Breast epithelium (tissue), 4 donors: ENCODE measurements around the gene TMEM218. TPM values are rescaled to one million over a fixed set of nuclear protein-coding genes. Genes with fewer than 3 reads are reported as not detected.
"Not testable (repeated sequence)": the region's sequence is repeated elsewhere in the genome, so short reads cannot be mapped to it uniquely, and the experiment has no call there.

Experiments
- DNase-seq, 2 donors: peaks; one replicate each; pipeline ENCODE4 v3.0.0-alpha.2; 2019; ENCODE audit warnings: low spot score in 2 of 2
- H3K27ac ChIP-seq, 2 donors: fragments of 200-600 bp; sonication (generic) in 1 of 2; one replicate each; pipeline ENCODE4 v1.5.1; 2016 to 2019; ENCODE audit warnings: mild to moderate bottlenecking in 1 of 2
- H3K27me3 ChIP-seq, 2 donors: fragments of 200-600 bp; sonication (generic) in 1 of 2; one replicate each; pipeline versions ENCODE4 v1.5.1 to v1.6.0; 2017 to 2019; ENCODE audit warnings: control low read depth in 1 of 2, mild to moderate bottlenecking in 1 of 2
- H3K36me3 ChIP-seq: fragments of 200-600 bp; one replicate; pipeline ENCODE4 v1.5.1; 2019
- H3K4me1 ChIP-seq, 2 donors: fragments of 200-600 bp; sonication (generic); one replicate each; pipeline ENCODE4 v1.5.1; 2016 to 2019; ENCODE audit warnings: control low read depth in 1 of 2
- H3K4me3 ChIP-seq, 3 donors: fragments of 200-600 bp; sonication (generic); 1 replicate in 2 of 3; 2 replicates in 1 of 3; pipeline ENCODE4 v1.5.1; 2016 to 2019; ENCODE audit warnings: mild to moderate bottlenecking in 3 of 3, moderate library complexity in 2 of 3
- H3K9me3 ChIP-seq, 2 donors: fragments of 200-600 bp; sonication (generic) in 1 of 2; one replicate each; pipeline ENCODE4 v1.5.1; 2016 to 2019; ENCODE audit warnings: control low read depth in 1 of 2
- POLR2A ChIP-seq: fragments of 450-650 bp; IDR thresholded peaks from one replicate; pipeline ENCODE4 v1.6.1; 2016; ENCODE audit warnings: antibody characterized with exemption, mild to moderate bottlenecking, moderate library complexity
- POLR2AphosphoS5 ChIP-seq, 3 donors: sonication (generic); formaldehyde crosslinking; IDR thresholded peaks; one replicate each; pipeline ENCODE4 v1.6.1; 2017; ENCODE audit warnings: antibody characterized with exemption in 3 of 3
- intact Hi-C: fragments of 100-400 bp; cut with DNase I; formaldehyde crosslinking; loops from one replicate; pipeline ENCODE4 v1.15.1; 2023; ENCODE audit warnings: low total_unique reads
- total RNA-seq, 3 donors: library from RNA; depleted of rRNA; stranded (reverse); fragments of >200 nt; gene quantifications; one replicate each; pipeline ENCODE4 v1.1.0, GENCODE V29; 2016
- TF ChIP-seq, protein P1 (sequence below), 3 donors: fragments of 450-650 bp; IDR thresholded peaks; one replicate each; pipeline ENCODE4 v1.5.1; 2016 to 2017; ENCODE audit warnings: antibody characterized with exemption in 3 of 3, mild to moderate bottlenecking in 3 of 3, moderate library complexity in 3 of 3

TMEM218 gene
- total RNA-seq, 3 donors from 2014 or later: 20.6 to 26.2 (median 22.4) TPM

DNA sequence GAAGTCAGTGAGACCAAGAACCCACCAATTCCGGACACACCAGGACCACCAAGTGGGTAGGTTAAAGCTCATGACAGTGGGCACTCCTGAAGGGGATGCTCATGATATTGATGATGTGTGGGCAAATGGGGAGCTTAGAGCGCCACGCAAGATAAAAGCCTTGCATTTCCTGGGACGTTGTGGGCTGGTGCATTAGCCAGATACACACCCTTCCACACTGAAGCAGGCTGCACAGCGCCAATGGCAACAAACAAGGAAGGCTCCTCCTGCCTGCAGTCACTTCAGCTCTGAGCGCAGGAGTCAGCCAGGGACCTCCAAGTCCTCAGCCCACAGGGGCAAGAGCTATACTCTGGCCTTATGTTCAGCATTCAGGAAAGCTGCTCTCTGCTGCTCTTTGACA lies 20.6 kb downstream of the TMEM218 start:
- no peak for DNase-seq
- Histone ChIP-seq H3K4me1 (no peaks in the 10 kb centered on the region), H3K36me3 (no peaks in the 10 kb centered on the region), H3K27me3 (no peaks in the 10 kb centered on the region), H3K27ac (no peak overlapping the region), H3K9me3 (no peaks in the 10 kb centered on the region), H3K4me3 (no peak overlapping the region)
- intact Hi-C loops: loop anchor here (5.0 kb wide), 1 partner anchor 1451 kb away; no protein-coding TSS in a partner anchor
- no peak for TF ChIP-seq POLR2A
- TF ChIP-seq, protein P1, sequence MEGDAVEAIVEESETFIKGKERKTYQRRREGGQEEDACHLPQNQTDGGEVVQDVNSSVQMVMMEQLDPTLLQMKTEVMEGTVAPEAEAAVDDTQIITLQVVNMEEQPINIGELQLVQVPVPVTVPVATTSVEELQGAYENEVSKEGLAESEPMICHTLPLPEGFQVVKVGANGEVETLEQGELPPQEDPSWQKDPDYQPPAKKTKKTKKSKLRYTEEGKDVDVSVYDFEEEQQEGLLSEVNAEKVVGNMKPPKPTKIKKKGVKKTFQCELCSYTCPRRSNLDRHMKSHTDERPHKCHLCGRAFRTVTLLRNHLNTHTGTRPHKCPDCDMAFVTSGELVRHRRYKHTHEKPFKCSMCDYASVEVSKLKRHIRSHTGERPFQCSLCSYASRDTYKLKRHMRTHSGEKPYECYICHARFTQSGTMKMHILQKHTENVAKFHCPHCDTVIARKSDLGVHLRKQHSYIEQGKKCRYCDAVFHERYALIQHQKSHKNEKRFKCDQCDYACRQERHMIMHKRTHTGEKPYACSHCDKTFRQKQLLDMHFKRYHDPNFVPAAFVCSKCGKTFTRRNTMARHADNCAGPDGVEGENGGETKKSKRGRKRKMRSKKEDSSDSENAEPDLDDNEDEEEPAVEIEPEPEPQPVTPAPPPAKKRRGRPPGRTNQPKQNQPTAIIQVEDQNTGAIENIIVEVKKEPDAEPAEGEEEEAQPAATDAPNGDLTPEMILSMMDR (IDR thresholded peaks at IDR 0.05): no peak
- no peak for TF ChIP-seq POLR2AphosphoS5 (IDR thresholded peaks at IDR 0.05)

DNA sequence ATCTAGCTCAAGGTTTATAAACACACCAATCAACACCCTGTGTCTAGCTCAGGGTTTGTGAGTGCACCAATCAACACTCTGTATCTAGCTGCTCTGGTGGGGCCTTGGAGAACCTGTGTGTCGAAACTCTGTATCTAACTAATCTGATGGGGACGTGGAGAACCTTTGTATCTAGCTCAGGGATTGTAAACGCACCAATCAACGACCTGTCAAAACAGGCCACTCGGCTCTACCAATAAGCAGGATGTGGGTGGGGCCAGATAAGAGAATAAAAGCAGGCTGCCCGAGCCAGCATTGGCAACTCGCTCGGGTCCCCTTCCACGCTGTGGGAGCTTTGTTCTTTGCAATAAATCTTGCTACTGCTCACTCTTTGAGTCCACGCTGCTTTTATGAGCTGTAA lies 21.3 kb downstream of the TMEM218 start:
- H3K4me3 ChIP-seq, H3K27me3 ChIP-seq, H3K36me3 ChIP-seq, DNase-seq, H3K4me1 ChIP-seq, H3K27ac ChIP-seq, H3K9me3 ChIP-seq: not testable (repeated sequence)
- intact Hi-C loops: loop anchor here (5.0 kb wide), 1 partner anchor 1452 kb away; no protein-coding TSS in a partner anchor

DNA sequence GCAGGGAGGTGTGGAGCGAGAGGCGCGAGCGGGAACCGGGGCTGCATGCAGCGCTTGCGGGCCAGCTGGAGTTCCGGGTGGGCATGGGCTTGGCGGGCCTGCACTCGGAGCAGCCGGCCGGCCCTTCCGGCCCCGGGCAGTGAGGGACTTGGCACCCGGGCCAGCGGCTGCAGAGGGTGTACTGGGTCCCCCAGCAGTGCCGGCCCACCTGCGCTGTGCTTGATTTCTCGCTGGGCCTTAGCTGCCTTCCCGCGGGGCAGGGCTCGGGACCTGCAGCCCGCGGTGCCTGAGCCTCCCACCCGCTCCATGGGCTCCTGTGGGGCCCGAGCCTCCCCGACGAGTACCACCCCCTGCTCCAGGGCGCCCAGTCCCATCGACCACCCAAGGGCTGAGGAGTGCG lies 21.9 kb downstream of the TMEM218 start:
- H3K4me3 ChIP-seq, DNase-seq, H3K27ac ChIP-seq, intact Hi-C loops, H3K9me3 ChIP-seq, H3K27me3 ChIP-seq, H3K36me3 ChIP-seq, H3K4me1 ChIP-seq: not testable (repeated sequence)

DNA sequence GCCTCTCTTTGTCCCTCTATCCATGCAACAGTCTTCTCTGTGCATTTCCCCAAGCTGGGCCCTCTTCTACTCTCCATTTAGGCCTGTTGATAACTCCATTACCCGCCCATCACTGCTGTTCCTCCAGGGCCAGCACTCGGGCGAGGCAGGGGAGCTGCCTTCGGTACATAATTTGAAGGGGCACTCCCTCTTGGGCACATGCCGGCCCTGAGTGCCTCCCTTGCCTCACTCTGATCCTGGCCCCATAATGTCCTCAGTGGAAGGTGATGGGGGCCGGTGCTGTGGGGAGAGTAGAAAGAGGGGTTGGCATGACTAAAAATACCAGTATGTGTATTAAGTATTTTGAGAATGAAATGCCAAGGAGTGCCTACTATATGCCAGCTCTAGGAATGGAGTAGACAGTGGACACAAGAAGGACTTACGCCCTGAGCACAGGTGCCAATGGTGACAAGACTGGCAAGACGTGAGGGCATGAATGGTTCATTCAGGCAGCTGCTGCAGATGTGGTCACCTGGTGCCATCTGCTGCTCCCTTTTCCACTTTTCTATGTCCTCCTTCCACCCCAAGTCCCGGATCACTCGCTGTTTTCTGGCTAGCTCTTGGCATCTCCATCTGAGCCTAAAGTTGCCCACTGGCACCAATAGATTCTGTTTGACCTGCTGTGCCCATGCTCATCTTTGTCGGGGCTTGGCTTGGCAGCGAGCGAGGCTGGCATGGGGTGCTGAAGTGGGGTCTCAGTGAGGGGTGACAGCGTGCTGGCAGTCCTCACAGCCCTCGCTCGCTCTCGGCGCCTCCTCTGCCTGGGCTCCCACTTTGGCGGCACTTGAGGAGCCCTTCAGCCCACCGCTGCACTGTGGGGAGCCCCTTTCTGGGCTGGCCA lies 22.6 kb downstream of the TMEM218 start:
- Histone ChIP-seq H3K27ac (no peak overlapping the region), H3K36me3 (no peaks in the 10 kb centered on the region), H3K4me1 (no peaks in the 10 kb centered on the region), H3K27me3 (peaks cover 0 to 3% of the 10 kb centered on the region in 2 donors), H3K4me3 (no peak overlapping the region), H3K9me3 (no peaks in the 10 kb centered on the region)
- TF ChIP-seq POLR2AphosphoS5 (IDR thresholded peaks at IDR 0.05) (no peak), POLR2A (no peak)
- TF ChIP-seq, protein P1 (IDR thresholded peaks at IDR 0.05): no peak
- DNase-seq: no peak
- intact Hi-C loops: no loop called here

DNA sequence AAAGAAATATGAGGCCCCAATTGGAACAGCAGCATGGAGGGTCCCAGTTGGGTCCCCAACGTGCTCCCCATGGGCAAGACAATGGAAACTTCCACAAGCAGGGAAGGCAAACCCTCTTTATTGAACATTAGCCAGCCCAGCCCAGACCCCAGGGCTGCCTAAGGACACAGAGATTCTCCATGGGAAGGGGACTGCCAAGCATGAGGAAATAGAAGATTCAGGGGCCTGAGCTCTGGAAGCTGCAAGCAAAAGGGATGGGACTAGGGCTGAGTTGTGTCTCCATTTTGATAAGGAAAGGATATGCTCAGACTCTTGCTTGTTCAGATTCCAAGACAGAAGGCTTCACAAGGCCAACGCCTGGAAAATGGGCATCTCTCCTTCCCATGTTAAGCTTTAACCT lies 23.3 kb downstream of the TMEM218 start:
- H3K27ac ChIP-seq: no peak overlapping the region
- no peak for TF ChIP-seq POLR2AphosphoS5 (IDR thresholded peaks at IDR 0.05)
- TF ChIP-seq POLR2A: no peak
- TF ChIP-seq, protein P1 (IDR thresholded peaks at IDR 0.05): no peak
- H3K36me3 ChIP-seq: no peaks in the 10 kb centered on the region
- DNase-seq: no peak
- intact Hi-C loops: no loop called here
- H3K27me3 ChIP-seq: peaks cover 0 to 3% of the 10 kb centered on the region in 2 donors
- H3K9me3 ChIP-seq: no peaks in the 10 kb centered on the region
- no peaks in the 10 kb centered on the region for H3K4me1 ChIP-seq
- no peak overlapping the region for H3K4me3 ChIP-seq

DNA sequence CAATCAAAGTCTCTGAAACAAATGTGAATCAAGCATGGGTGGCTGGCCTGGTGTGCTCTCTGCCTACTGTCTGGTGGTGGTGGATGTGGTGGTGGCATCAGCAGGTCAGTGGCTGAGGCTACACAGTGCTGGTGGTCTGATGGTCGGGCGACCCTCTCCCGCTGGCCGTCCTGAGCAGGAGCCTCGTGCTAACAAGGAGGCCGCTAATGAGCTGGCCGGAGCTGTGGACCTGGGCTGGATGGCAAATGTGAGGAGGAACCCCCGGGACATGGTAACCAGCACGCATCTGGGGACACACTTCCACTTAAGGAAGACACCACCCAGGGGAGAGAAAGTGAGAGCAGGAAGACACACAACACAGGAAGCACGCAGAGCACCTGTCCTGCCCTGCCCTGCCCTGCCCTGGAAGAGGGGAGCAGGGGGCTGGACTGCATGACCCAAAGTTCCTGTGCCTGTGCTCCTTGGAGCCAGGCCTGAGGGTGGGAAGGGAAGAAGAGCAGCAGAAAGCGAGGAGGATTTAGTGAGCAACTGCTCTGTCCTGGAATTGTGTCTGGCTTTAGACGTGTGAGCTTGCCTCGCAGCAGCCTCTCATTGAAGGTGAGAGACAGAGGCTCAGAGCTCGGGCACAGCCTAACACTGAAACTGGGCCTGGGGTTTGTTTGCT lies 24.7 kb downstream of the TMEM218 start:
- H3K27me3 ChIP-seq: peaks cover 0 to 3% of the 10 kb centered on the region in 2 donors
- TF ChIP-seq POLR2AphosphoS5 (IDR thresholded peaks at IDR 0.05): no peak
- TF ChIP-seq, protein P1 (IDR thresholded peaks at IDR 0.05): no peak
- no peak for TF ChIP-seq POLR2A
- no peak overlapping the region for H3K27ac ChIP-seq
- no peaks in the 10 kb centered on the region for H3K9me3 ChIP-seq
- no peaks in the 10 kb centered on the region for H3K36me3 ChIP-seq
- no peaks in the 10 kb centered on the region for H3K4me1 ChIP-seq
- intact Hi-C loops: no loop called here
- DNase-seq: no peak
- no peak overlapping the region for H3K4me3 ChIP-seq
